Panc1 (cell line): Measurements from ENCODE around the gene DHRS12. TPM values are rescaled to one million over a fixed set of nuclear protein-coding genes. Genes with fewer than 3 reads are reported as not detected.

ENCODE experiments used
- ATAC-seq: fragments of 200-7000 bp; cut with Tn5 transposase; 2 replicates; pipeline ENCODE4 v1.9.1; 2020; ENCODE audit warnings: mild to moderate bottlenecking, moderate library complexity
- BruUV-seq: library from RNA; stranded (reverse); fragments of 400-500 nt; replicated peaks from 2 replicates; lab custom pipeline; 2021; lab: Mats Ljungman, UMichigan
- CTCF ChIA-PET: fragments of 300-600 bp; sonication (Branson Sonifier 250); formaldehyde crosslinking; loops from one replicate; lab custom pipeline; 2022; ENCODE audit warnings: antibody characterized with exemption; lab: Charles Lee
- POLR2A ChIA-PET: fragments of 300-600 bp; sonication (Branson Sonifier 250); formaldehyde crosslinking; loops from one replicate; lab custom pipeline; 2022; ENCODE audit warnings: antibody characterized with exemption; lab: Charles Lee
- DNase-seq: peaks from one replicate; pipeline ENCODE4 v3.0.0-alpha.2; 2010; ENCODE audit warnings: low read depth, low spot score
- H3K27ac ChIP-seq: 2 replicates; pipeline ENCODE4 v1.5.1; 2011; ENCODE audit warnings: mild to moderate bottlenecking, low read length, inconsistent platforms
- H3K27me3 ChIP-seq: fragments of 200-500 bp; sonication (Bioruptor generic); 2 replicates; pipeline ENCODE4 v1.6.0; 2014; ENCODE audit warnings: low read length, inconsistent platforms; ENCODE audit not compliant: control insufficient read depth, insufficient read depth
- H3K36me3 ChIP-seq: fragments of 200-500 bp; sonication (Bioruptor generic); 2 replicates; pipeline ENCODE4 v1.5.1; 2014; ENCODE audit warnings: inconsistent platforms, mild to moderate bottlenecking, low read length, moderate library complexity; ENCODE audit not compliant: control insufficient read depth, insufficient read depth
- H3K4me1 ChIP-seq: 2 replicates; pipeline ENCODE4 v1.5.1; 2011; ENCODE audit warnings: inconsistent platforms, mild to moderate bottlenecking, low read length, moderate library complexity; ENCODE audit not compliant: control insufficient read depth, insufficient read depth
- H3K4me3 ChIP-seq, 2 experiments: 2 replicates each; pipeline ENCODE4 v1.5.1; 2011 to 2012; ENCODE audit warnings: low read depth in 2 of 2, low read length in 2 of 2, mild to moderate bottlenecking in 2 of 2, inconsistent platforms in 1 of 2, moderate library complexity in 1 of 2
- H3K9me3 ChIP-seq: fragments of 200-500 bp; sonication (Bioruptor generic); 2 replicates; pipeline ENCODE4 v1.5.1; 2014; ENCODE audit warnings: low read depth, mild to moderate bottlenecking, inconsistent platforms, low read length, moderate library complexity; ENCODE audit not compliant: control insufficient read depth, insufficient read depth
- CTCF ChIP-seq: fragments of 450-650 bp; IDR thresholded peaks from 2 replicates; pipeline ENCODE4 v1.5.1; 2017; ENCODE audit warnings: mild to moderate bottlenecking
- POLR2AphosphoS5 ChIP-seq: IDR thresholded peaks from 2 replicates; pipeline ENCODE4 v1.6.1; 2012; ENCODE audit warnings: mild to moderate bottlenecking, low read depth, low read length, moderate library complexity
- SIN3A ChIP-seq: IDR thresholded peaks from 2 replicates; pipeline ENCODE4 v1.6.1; 2012; ENCODE audit warnings: low read depth, mild to moderate bottlenecking, low read length, moderate library complexity, borderline replicate concordance; ENCODE audit not compliant: insufficient read depth
- TCF7L2 ChIP-seq: IDR thresholded peaks from 2 replicates; pipeline ENCODE4 v1.6.1; 2011; ENCODE audit warnings: mild to moderate bottlenecking, low read depth, low read length, inconsistent platforms
- in situ Hi-C: cut with HindIII; loops from 2 replicates; pipeline ENCODE4 v1.10.0; 2016; ENCODE audit warnings: low sequenced_read_pairs, low pct_unique_long_range_greater_than_20kb
- intact Hi-C: fragments of 100-400 bp; cut with micrococcal nuclease; formaldehyde crosslinking; loops from one replicate; pipeline ENCODE4 v1.10.0; 2022; ENCODE audit not compliant: unreplicated experiment
- total RNA-seq: library from RNA; stranded (reverse); gene quantifications from one replicate; pipeline ENCODE4 v1.2.1, GENCODE V29; 2021; ENCODE audit not compliant: unreplicated experiment
- TF ChIP-seq, protein P1 (sequence below), 2 experiments: IDR thresholded peaks; 2 replicates each; pipeline ENCODE4 v1.6.1; 2011 to 2012; ENCODE audit warnings: low read depth in 2 of 2, control low read depth in 1 of 2, low read length in 1 of 2, mild to moderate bottlenecking in 1 of 2, moderate library complexity in 1 of 2; ENCODE audit not compliant: insufficient read depth in 1 of 2

Gene DHRS12
- total RNA-seq, 1 experiment from 2014 or later, result 10.7 TPM

- ChIA-PET POLR2A (no interaction called here), CTCF (no interaction called here)
- no peak for DNase-seq
- no peaks in the 10 kb centered on the region for H3K9me3 ChIP-seq
- TF ChIP-seq, protein P1, sequence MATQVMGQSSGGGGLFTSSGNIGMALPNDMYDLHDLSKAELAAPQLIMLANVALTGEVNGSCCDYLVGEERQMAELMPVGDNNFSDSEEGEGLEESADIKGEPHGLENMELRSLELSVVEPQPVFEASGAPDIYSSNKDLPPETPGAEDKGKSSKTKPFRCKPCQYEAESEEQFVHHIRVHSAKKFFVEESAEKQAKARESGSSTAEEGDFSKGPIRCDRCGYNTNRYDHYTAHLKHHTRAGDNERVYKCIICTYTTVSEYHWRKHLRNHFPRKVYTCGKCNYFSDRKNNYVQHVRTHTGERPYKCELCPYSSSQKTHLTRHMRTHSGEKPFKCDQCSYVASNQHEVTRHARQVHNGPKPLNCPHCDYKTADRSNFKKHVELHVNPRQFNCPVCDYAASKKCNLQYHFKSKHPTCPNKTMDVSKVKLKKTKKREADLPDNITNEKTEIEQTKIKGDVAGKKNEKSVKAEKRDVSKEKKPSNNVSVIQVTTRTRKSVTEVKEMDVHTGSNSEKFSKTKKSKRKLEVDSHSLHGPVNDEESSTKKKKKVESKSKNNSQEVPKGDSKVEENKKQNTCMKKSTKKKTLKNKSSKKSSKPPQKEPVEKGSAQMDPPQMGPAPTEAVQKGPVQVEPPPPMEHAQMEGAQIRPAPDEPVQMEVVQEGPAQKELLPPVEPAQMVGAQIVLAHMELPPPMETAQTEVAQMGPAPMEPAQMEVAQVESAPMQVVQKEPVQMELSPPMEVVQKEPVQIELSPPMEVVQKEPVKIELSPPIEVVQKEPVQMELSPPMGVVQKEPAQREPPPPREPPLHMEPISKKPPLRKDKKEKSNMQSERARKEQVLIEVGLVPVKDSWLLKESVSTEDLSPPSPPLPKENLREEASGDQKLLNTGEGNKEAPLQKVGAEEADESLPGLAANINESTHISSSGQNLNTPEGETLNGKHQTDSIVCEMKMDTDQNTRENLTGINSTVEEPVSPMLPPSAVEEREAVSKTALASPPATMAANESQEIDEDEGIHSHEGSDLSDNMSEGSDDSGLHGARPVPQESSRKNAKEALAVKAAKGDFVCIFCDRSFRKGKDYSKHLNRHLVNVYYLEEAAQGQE (IDR thresholded peaks at IDR 0.05; ENCODE audit: insufficient read depth in 1 of 2, low read depth in 2 of 2, low read length in 1 of 2), result no peak
- TF ChIP-seq POLR2AphosphoS5 (no peak), TCF7L2 (no peak), CTCF (no peak), SIN3A (no peak)
- no peak for ATAC-seq
- no peak overlapping the region for H3K27ac ChIP-seq
- H3K27me3 ChIP-seq, result no peaks in the 10 kb centered on the region
- H3K4me3 ChIP-seq, result no peak overlapping the region
- in situ Hi-C loops (no loop called here), intact Hi-C loops (no loop called here)
- no peaks in the 10 kb centered on the region for H3K36me3 ChIP-seq
- BruUV-seq, result no TSS peak
- no peaks in the 10 kb centered on the region for H3K4me1 ChIP-seq
These were observed 25.6 kb downstream of the DHRS12 start for GRCh38 chr13:51778392-51778791.

DNA sequence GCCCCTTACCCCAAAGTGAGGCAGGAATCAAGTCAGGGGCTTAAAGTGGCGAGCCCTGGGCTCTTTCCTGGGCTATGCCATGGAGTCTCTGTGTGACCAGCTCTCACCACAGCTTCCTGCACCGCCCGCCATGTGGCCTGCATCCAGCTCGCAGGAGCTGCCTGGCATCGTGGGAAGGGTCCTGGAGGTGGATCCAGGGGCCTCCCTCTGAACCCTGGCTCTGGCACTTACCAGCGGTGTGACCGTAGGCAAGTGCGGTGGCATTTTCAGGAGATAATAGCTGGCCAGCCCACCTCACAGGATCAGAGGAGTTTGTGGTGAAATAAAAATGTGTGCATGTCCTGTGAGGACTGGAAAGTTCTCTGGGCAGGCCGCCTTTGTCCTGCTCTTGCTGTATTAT is 26.0 kb downstream of the DHRS12 start:
- DNase-seq, result no peak
- ATAC-seq, result no peak
- no TSS peak for BruUV-seq
- Histone ChIP-seq H3K36me3 (no peaks in the 10 kb centered on the region), H3K27ac (no peak overlapping the region), H3K4me1 (no peaks in the 10 kb centered on the region), H3K4me3 (no peak overlapping the region), H3K27me3 (no peaks in the 10 kb centered on the region), H3K9me3 (no peaks in the 10 kb centered on the region)
- intact Hi-C loops (no loop called here), in situ Hi-C loops (no loop called here)
- TF ChIP-seq CTCF (no peak), TCF7L2 (no peak), SIN3A (no peak), POLR2AphosphoS5 (no peak)
- TF ChIP-seq, protein P1 (IDR thresholded peaks at IDR 0.05; ENCODE audit: insufficient read depth in 1 of 2, low read depth in 2 of 2, low read length in 1 of 2), result no peak
- POLR2A ChIA-PET, result no interaction called here
- CTCF ChIA-PET, result no interaction called here
